Lung microvascular endothelial cell (primary cell): ENCODE data around the gene FHIP1A. TPM values are rescaled to one million over a fixed set of nuclear protein-coding genes. Genes with fewer than 3 reads are reported as not detected.

ENCODE experiments used
- DNase-seq, 2 donors: peaks; one replicate each; pipeline versions ENCODE4 v3.0.0 to v3.0.0-alpha.2; 2010; ENCODE audit warnings: low read depth in 2 of 2
- total RNA-seq: library from RNA; depleted of rRNA; stranded (reverse); fragments of >200 nt; gene quantifications from 2 replicates; pipeline ENCODE4 v1.2.1, GENCODE V29; 2014

FHIP1A gene
- total RNA-seq, 1 donor from 2014 or later: 0.60 TPM

DNA sequence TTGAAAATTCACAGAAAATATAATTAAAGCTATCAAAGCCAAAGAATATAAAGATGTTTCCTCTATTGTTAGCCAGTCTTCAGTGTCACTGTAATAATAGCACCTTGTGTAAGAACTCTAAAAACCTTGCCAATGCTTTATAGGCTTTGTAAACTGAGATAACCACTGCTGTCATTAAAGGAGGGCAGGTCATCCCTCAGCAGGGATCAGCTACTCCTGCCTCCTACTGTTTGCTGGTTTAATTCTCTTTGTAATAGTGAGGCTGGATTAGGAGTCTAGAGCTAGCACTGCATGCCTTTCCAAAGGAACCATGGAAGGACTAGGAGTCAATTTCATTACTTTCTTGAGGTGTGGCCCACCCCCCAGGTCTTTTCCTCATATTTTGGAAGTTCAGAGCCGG lies 46.2 kb downstream of the FHIP1A start:
- DNase-seq: no peak

DNA sequence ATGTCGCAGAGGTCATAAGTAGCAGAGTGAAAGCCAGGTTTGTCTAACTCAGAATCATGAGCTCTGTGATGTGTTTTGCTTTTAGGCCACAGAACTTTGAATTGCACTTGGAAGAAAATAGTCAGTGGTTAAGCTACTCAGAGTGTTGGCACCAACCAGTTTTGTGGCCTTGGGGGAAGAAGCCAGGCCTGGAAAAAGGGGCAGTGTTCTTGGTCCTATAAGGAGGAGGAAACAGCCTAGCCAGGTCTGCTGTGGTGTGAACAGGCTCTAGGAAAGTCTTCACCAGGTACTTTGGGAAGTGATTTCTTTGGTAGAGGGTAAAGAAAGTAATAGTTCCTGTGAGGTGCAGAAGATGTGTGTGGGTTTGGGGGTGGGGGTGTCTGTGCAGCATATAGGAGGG lies 49.2 kb downstream of the FHIP1A start:
- DNase-seq: no peak

Other genes with a start within 250 kb of the FHIP1A start
- not detected in 2 replicates for gene PRSS48, start 132.0 kb upstream of the FHIP1A start, total RNA-seq
- 30.7 and 36.3 TPM in 2 replicates for gene SH3D19, start 83.6 kb upstream of the FHIP1A start, total RNA-seq